Left lobe of liver (tissue), 2 donors: ENCODE results near the gene ACER1. TPM values are rescaled to one million over a fixed set of nuclear protein-coding genes. Genes with fewer than 3 reads are reported as not detected.

ENCODE experiments used
- ATAC-seq: fragments of 200-7000 bp; cut with Tn5 transposase; one replicate; pipeline ENCODE4 v1.9.1; 2020; ENCODE audit warnings: mild to moderate bottlenecking, moderate library complexity
- DNase-seq: peaks from one replicate; pipeline ENCODE4 v3.0.0-alpha.2; 2020; ENCODE audit warnings: low spot score
- total RNA-seq: library from RNA; stranded (reverse); gene quantifications from one replicate; pipeline ENCODE4 v1.2.1, GENCODE V29; 2021
- donor health status: DM: no; HTN: no; CAD: no; lungs with moderate emphysema.
- donor health status: DM: no; HTN: yes; CAD: no.

The ACER1 gene
- total RNA-seq, 1 donor from 2014 or later = 0.88 TPM

GRCh38 chr19:6269101-6269886 is 64.1 kb downstream of the ACER1 start:
- peak; percentile 13 for ATAC-seq
- peak; percentile 65 for DNase-seq

- ATAC-seq (no peak), DNase-seq (no peak)
Observed at GRCh38 chr19:6268382-6268771, 65.0 kb downstream of the ACER1 start.

- DNase-seq (peak; percentile 55), ATAC-seq (peak; percentile 8)
Observed at GRCh38 chr19:6267552-6268381, 65.6 kb downstream of the ACER1 start.

GRCh38 chr19:6264803-6265202 is 68.6 kb downstream of the ACER1 start:
- no peak for DNase-seq

GRCh38 chr19:6263735-6264444 is 69.5 kb downstream of the ACER1 start:
- DNase-seq (no peak), ATAC-seq (no peak)

More at GRCh38 chr19:6264803-6265202, 68.6 kb downstream of the ACER1 start:
- no peak for ATAC-seq

GRCh38 chr19:6263306-6263705 is 70.1 kb downstream of the ACER1 start:
- ATAC-seq = no peak
- no peak for DNase-seq

- ATAC-seq = no peak
- no peak for DNase-seq
Observed at GRCh38 chr19:6262519-6262918, 70.9 kb downstream of the ACER1 start.

- DNase-seq (no peak), ATAC-seq (no peak)
Observed at GRCh38 chr19:6261883-6262282, 71.5 kb downstream of the ACER1 start.

- ATAC-seq (peak; percentile 36), DNase-seq (no peak)
Observed at GRCh38 chr19:6260912-6261650, 72.3 kb downstream of the ACER1 start.

GRCh38 chr19:6260376-6260775 is 73.0 kb downstream of the ACER1 start:
- no peak for DNase-seq
- ATAC-seq = no peak

- peak; percentile 93 for ATAC-seq
- DNase-seq = peak; percentile 86
Observed at GRCh38 chr19:6259312-6259861, 74.0 kb downstream of the ACER1 start.

- DNase-seq = no peak
- no peak for ATAC-seq
Observed at GRCh38 chr19:6258812-6259311, 74.5 kb downstream of the ACER1 start.

Other genes with a start within 250 kb of the ACER1 start
- 2.3 TPM for gene RFX2, start 223.1 kb downstream of the ACER1 start, total RNA-seq
- not detected for gene ACSBG2, start 197.9 kb downstream of the ACER1 start, total RNA-seq
- 21.8 TPM for gene MLLT1, start 53.6 kb downstream of the ACER1 start, total RNA-seq
- 63.0 TPM for gene CLPP, start 27.9 kb upstream of the ACER1 start, total RNA-seq
- 83.9 TPM for gene ALKBH7, start 39.2 kb upstream of the ACER1 start, total RNA-seq
- 1.3 TPM for gene PSPN, start 42.3 kb upstream of the ACER1 start, total RNA-seq
- 18.7 TPM for gene GTF2F1, start 59.6 kb upstream of the ACER1 start, total RNA-seq
- 75.1 TPM for gene KHSRP, start 91.2 kb upstream of the ACER1 start, total RNA-seq
- gene SLC25A41, start 100.2 kb upstream of the ACER1 start, total RNA-seq = 0.18 TPM
- 40.3 TPM for gene SLC25A23, start 126.2 kb upstream of the ACER1 start, total RNA-seq
- gene CRB3, start 130.7 kb upstream of the ACER1 start, total RNA-seq = 25.9 TPM
- gene DENND1C, start 148.2 kb upstream of the ACER1 start, total RNA-seq = 1.1 TPM
- 0.70 TPM for gene TUBB4A, start 168.7 kb upstream of the ACER1 start, total RNA-seq
- gene TNFSF9, start 197.4 kb upstream of the ACER1 start, total RNA-seq = 0.13 TPM